HTERT RPE-1 (cell line): Measurements from ENCODE around the gene ANKLE1.

ENCODE experiments used
- in situ Hi-C: fragments of 300-500 bp; cut with MboI; formaldehyde crosslinking; loops from 4 replicates; pipeline ENCODE4 v1.14.3; 2020; ENCODE audit warnings: low sequenced_read_pairs

ANKLE1 gene

GRCh38 chr19:17281391-17282304 lies at the start of gene ANKLE1:
ANKLE1 (plus strand) TSS chr19:17281901; CDS start chr19:17281921, 20 bp downstream.
- in situ Hi-C loops, result no loop called here

DNA sequence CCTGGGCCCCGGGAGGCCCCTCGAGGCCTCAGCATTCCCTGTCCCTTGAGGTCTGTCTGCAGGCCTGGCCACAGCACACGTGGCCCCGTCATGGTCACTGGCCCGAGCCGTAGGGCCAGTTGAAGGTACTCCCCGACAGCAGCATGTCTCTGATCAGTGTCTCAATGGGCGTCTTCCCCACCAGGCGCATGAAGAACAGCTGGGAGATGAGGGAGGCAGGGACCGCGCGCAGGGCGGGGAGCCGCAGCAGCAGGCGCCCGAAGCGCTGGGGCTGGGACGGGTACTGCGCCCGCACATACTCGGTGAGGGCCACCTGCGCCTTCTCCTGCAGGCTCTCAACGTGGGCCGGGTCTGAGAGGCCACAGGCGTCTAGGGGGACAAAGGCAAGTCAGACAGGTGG lies 49.4 kb upstream of the ANKLE1 start:
- in situ Hi-C loops, result no loop called here

GRCh38 chr19:17234911-17235299 lies 46.8 kb upstream of the ANKLE1 start:
- in situ Hi-C loops, result no loop called here

- in situ Hi-C loops, result no loop called here
Observed at GRCh38 chr19:17235300-17235970, 46.3 kb upstream of the ANKLE1 start.

- in situ Hi-C loops, result no loop called here
Observed at GRCh38 chr19:17235971-17236777, 45.5 kb upstream of the ANKLE1 start.

GRCh38 chr19:17236811-17237543 lies 44.7 kb upstream of the ANKLE1 start:
- in situ Hi-C loops, result no loop called here

DNA sequence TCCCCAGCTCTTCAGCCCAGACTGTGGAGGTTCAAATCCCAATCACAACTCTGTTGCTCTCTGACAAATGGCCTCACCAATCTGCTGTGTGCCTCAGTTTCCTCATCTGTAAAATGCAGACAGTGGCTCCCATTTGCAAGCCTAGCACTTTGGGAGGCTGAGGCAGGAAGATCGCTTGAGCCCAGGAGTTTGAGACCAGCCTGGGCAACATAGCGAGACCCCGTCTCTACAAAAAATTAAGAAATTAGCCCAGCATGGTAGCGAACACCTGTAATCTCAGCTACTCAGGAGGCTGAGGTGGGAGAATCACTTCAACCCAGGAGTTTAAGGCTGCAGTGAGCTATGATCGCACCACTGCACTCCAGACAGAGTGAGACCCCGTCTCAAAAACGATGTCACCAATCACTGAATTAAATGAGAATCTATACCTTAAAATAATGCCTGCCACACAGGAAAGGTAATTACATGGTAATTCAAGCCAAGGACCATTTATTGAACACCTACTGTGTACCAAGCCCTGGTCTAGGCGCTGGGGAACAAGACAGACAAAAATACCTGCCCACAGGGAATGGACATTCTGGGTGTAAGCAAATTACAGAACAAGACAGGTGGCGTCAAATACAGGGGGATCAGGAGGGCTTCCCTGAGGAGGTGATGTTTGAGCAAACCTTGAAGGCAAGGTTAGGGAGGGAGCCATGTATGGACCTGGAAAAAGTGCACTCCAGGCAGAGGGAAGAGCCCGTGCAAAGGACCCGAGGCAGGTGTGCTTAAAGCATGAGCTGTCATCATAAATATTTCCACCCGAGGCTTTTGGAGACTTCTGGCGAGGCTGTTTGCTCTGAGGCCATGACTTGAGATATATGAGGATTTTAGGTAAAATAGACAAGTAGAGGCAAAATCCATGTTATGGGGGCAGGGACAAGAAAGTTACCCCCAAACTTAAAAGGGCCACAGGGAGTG lies 43.7 kb upstream of the ANKLE1 start:
- in situ Hi-C loops, result no loop called here

DNA sequence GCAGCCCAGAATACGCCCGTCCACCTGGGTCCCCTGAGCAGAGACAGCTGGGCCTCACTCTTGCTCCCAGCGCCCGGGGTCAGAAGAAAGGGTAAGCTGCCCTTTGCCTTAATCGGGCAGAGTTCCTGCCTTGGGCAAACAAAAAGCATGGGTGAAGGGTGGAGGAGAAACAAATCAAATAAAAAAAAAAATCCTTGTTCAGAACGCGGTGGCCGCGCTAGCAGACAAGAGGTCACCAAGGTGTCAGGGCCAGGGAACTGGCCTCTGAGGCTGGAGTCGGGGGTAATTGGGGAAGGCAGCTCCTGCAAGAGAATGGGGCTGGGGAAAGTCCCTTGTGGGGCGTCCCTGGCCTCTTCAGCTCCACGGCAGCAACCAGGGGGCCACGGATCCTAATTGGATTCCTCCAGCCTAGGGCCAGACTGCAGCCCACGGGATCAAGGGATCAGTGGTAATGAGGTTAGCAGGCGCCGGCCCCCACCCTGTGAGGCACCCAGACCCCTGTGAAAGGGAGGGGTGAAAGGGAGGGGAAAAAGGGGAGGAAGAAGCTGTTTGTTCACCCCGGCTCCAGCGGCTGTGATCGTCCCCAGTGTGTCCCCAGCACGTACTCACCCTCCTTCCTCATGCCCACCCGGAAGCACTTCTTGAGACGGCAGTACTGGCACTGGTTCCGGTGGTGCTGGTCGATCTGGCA lies 41.5 kb upstream of the ANKLE1 start:
- in situ Hi-C loops, result no loop called here

GRCh38 chr19:17240826-17241399 lies 40.8 kb upstream of the ANKLE1 start:
- in situ Hi-C loops, result no loop called here

GRCh38 chr19:17242431-17243208 lies 39.1 kb upstream of the ANKLE1 start:
- in situ Hi-C loops, result no loop called here

GRCh38 chr19:17243211-17243829 lies 38.4 kb upstream of the ANKLE1 start:
- in situ Hi-C loops, result no loop called here

GRCh38 chr19:17243830-17244617 lies 37.7 kb upstream of the ANKLE1 start:
- in situ Hi-C loops, result no loop called here

DNA sequence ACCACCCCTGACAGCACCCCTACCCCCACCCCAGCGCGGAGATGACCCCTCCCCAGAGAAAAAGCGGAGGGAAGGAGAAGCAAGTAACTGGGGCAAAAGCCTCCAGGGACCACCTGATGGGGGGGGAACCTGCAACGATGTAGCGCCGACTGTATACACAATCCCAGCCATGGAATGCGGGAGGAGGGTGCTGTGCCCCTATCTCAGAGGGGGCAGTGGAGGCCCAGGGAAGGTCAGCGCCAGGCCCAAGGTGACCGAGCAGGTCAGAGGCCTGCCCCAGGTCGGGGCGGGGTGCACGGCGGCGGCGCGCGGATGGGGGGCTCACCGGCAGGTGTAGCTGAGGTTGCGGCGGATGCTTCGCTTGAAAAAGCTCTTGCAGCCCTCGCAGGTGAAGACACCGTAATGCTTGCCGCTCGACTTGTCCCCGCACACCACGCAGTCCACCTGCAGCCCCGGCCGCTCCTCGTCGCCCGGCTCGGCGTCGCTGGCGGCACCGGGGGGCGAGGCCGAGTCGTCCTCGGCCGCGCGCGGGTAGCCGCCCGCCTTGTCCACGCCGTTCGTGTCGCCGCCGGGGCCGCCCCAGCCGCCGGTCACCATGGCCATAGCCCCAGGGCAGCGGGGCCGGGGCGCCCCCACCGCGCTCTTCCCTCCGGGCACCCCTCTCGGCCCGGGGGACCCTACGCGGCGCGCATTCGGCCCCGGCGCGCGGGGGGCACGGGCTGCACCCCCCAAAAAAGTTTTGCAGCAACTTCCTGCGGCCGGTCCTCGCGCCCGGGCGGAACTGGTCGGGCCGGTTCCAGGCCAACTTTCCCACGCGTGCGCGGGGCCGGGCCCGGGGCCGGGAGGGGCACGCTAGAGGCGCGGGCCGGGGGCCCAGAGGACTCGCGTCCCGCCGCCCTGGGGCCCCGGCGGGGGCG lies 36.8 kb upstream of the ANKLE1 start:
- in situ Hi-C loops, result no loop called here

DNA sequence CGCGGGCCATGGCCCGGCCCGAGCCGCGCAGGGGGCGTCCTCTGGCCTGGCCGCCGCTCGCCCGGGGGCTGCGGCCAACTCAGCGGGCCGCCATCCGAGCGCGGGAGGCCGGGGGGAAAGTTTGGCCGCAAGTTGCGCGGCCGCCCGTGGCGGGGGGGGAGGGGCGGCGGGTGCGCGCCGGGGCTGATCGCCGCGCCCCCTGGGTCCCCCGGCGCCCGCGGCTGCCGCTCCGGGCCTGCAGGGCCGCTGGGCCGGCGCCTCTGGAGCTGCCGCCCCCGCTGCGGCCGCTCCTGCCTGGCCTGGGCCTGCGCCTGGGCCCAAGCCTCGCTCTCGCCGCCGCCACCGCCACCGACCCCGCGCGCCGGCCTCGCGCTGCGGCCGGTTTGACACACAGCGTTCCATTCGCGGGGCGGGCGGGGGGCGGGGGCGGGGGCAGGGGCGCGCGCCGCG lies 36.1 kb upstream of the ANKLE1 start, which contains the start of gene NR2F6:
NR2F6 (minus strand) TSS at position 385 of the 450 bp plus-strand sequence. CDS start 699 bp downstream, outside the sequence.
- in situ Hi-C loops, result no loop called here

DNA sequence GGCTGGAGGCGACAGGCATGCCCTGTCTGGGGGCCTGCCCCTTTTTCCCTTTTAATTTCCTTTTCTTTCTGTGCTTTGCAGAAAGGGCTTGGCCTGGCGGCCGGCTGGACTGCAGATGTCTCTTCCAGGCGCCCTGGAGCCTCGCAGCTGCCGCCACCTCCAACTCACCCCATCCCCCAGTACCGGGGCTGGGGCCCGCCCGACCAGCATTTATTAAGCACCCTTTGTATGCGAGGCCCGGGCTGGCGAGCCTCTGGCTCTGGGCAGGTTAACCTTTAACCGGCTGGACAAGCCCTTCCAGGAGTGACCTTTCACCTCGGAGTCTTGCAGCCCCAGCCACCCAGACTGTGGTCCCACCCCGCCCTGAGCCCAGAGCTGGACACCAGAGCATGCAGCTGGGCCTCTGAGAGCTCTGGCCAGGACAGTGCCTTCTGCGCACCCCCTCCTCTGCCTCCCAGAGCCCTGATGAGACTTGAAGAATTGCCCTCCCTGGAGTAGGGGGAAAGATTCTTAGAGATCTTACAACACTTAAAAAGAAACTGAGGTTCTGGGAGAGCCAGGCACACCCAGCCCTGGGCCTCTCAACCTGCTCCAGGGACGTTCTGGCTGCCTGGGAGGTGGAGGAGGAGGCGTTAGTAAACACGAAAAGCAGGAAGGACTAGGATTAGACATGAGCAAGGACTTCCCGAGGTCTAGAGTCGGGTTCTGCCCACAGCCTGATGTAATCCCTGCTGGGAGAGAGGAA lies 34.8 kb upstream of the ANKLE1 start:
- in situ Hi-C loops, result no loop called here
